Suprapubic skin (tissue), 3 donors: Measurements from ENCODE around the gene GAD2.

Experiments used
- CTCF ChIP-seq, 2 donors: fragments of 200-600 bp in 1 of 2; fragments of 450-650 bp in 1 of 2; sonication (generic) in 1 of 2; IDR thresholded peaks; one replicate each; pipeline ENCODE4 v1.5.1; 2016 to 2019; ENCODE audit warnings: antibody characterized with exemption in 2 of 2, mild to moderate bottlenecking in 1 of 2, moderate library complexity in 1 of 2
- POLR2A ChIP-seq, 2 donors: fragments of 450-650 bp; IDR thresholded peaks; one replicate each; pipeline ENCODE4 v1.6.1; 2017; ENCODE audit warnings: antibody characterized with exemption in 2 of 2, mild to moderate bottlenecking in 2 of 2, moderate library complexity in 2 of 2

- TF ChIP-seq CTCF (IDR thresholded peaks at IDR 0.05) (no peak), POLR2A (IDR thresholded peaks at IDR 0.05) (no peak)
Observed at GRCh38 chr10:26274391-26274790, 57.8 kb downstream of the GAD2 start.
